ENCODE data around the gene C1orf105.
"Not testable (repeated sequence)": the region's sequence is repeated elsewhere in the genome, so short reads cannot be mapped to it uniquely, and the experiment has no call there.

C1orf105 gene

DNA sequence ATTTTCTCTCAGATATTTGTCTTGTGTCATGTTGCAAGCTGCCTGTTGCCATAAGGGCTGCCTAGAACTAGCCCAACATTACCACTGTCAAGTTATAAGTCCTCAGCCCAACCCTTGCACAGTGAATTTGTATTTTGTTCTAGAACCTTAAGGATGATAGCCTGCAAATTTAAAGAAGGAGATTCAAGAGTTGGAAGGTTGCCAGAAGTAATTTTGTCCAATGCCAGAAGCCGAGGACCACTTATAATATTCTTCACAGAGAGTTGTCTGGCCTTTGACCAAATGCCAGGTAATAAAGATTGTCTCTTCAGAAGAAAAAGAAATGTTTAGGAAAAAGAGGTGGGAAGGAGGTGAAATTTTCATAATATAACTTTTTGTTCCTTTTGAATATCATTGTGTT is 71.9 kb downstream of the C1orf105 start:
- in situ Hi-C loops (cut with HindIII; ENCODE audit: low pct_ligation_motif_present, low sequenced_read_pairs), result no loop called here

DNA sequence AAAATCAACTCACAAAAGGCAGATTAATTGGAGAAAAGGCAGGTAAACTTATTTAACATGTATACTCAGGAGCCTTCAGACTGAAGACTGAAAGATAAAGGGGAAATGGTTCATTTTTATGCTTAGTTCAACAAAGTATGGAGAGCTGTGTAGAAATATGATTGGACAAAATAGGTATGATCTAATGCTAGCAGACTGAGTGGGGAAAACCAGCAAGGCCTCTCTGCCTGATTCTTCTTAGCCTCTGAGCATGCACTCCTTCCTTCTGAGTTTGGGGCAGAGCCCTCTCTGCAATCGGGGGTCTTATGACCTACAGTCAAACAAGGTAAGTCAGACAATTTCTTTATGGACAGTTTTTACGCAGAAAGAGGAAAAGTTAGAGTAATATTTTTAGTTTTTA is 73.7 kb downstream of the C1orf105 start:
- in situ Hi-C loops (cut with HindIII; ENCODE audit: low pct_ligation_motif_present, low sequenced_read_pairs), result no loop called here

More for the DNA sequence above, 71.9 kb downstream of the C1orf105 start:
- no peaks in the 10 kb centered on the region for H3K36me3 ChIP-seq (replicated peaks)
- H3K27me3 ChIP-seq (replicated peaks), result peaks cover 7% of the 10 kb centered on the region
- TF ChIP-seq CTCF (IDR thresholded peaks at IDR 0.05; ENCODE audit: low read depth, low read length, missing control alignments), result no peak
- H3K27ac ChIP-seq, result no peak overlapping the region
- no peak overlapping the region for H3K4me3 ChIP-seq (ENCODE audit: low read depth, low read length)
- no peak for DNase-seq

DNA sequence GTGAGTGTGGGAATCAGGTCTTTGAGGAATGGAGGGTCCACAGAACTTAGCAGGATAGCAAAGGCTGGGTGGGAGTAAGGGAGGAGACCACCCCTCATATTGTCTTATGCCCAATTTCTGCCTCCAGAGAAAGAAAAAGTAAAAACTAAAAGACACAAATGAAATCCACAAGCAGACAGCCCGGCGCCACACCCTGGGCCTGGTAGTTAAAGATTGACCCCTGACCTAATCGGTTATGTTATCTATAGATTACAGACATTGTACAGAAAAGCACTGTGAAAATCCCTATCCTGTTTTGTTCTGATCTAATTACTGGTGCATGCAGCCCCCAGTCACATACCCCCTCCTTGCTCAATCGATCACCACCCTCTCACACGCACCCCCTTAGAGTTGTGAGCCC is 75.6 kb downstream of the C1orf105 start:
- H3K4me3 ChIP-seq (ENCODE audit: low read depth, low read length); H3K27me3 ChIP-seq (replicated peaks); DNase-seq; H3K36me3 ChIP-seq (replicated peaks); H3K27ac ChIP-seq; in situ Hi-C loops (cut with HindIII; ENCODE audit: low pct_ligation_motif_present, low sequenced_read_pairs): not testable (repeated sequence)

More for the DNA sequence above, 73.7 kb downstream of the C1orf105 start:
- no peak overlapping the region for H3K27ac ChIP-seq
- no peak overlapping the region for H3K4me3 ChIP-seq (ENCODE audit: low read depth, low read length)
- peaks cover 3% of the 10 kb centered on the region for H3K27me3 ChIP-seq (replicated peaks)
- no peak for DNase-seq
- no peak for TF ChIP-seq CTCF (IDR thresholded peaks at IDR 0.05; ENCODE audit: low read depth, low read length, missing control alignments)
- H3K36me3 ChIP-seq (replicated peaks), result no peaks in the 10 kb centered on the region

- in situ Hi-C loops (cut with HindIII; ENCODE audit: low pct_ligation_motif_present, low sequenced_read_pairs), result no loop called here
- H3K27ac ChIP-seq, result no peak overlapping the region
Measured at GRCh38 chr1:172496678-172497077, 76.2 kb downstream of the C1orf105 start.

DNA sequence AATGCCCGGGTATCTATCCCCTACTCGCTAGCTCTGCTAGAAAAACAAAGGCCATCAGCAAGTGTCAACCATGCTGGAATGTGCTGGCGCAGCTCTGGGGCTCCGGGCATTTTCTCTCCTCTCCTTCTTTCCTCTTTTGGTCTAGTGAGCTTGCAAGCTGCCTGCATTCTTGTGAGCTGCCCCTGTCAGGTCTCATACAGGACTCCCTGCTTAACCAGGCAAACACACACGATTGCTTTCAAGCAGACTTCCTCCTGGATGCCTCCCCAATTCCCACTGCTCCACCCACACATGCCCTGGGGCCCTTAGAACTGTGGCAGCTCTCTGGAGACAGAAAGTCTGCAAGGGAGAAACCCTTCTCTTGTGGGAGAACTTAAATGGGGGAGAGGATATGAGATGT is 76.7 kb downstream of the C1orf105 start:
- H3K27me3 ChIP-seq (replicated peaks), result no peaks in the 10 kb centered on the region
- no peaks in the 10 kb centered on the region for H3K36me3 ChIP-seq (replicated peaks)
- TF ChIP-seq CTCF (IDR thresholded peaks at IDR 0.05; ENCODE audit: low read depth, low read length, missing control alignments), result no peak
- H3K27ac ChIP-seq, result no peak overlapping the region
- no peak for DNase-seq
- in situ Hi-C loops (cut with HindIII; ENCODE audit: low pct_ligation_motif_present, low sequenced_read_pairs), result no loop called here
- no peak overlapping the region for H3K4me3 ChIP-seq (ENCODE audit: low read depth, low read length)

More at GRCh38 chr1:172496678-172497077, 76.2 kb downstream of the C1orf105 start:
- DNase-seq, result no peak
- H3K36me3 ChIP-seq (replicated peaks), result no peaks in the 10 kb centered on the region
- no peak for TF ChIP-seq CTCF (IDR thresholded peaks at IDR 0.05; ENCODE audit: low read depth, low read length, missing control alignments)
- no peaks in the 10 kb centered on the region for H3K27me3 ChIP-seq (replicated peaks)
- H3K4me3 ChIP-seq (ENCODE audit: low read depth, low read length), result no peak overlapping the region

GRCh38 chr1:172498857-172499256 is 78.4 kb downstream of the C1orf105 start:
- Histone ChIP-seq H3K4me3 (ENCODE audit: low read depth, low read length) (no peak overlapping the region), H3K36me3 (replicated peaks) (no peaks in the 10 kb centered on the region), H3K27ac (no peak overlapping the region), H3K27me3 (replicated peaks) (peaks cover 2% of the 10 kb centered on the region)
- DNase-seq, result no peak
- in situ Hi-C loops (cut with HindIII; ENCODE audit: low pct_ligation_motif_present, low sequenced_read_pairs), result no loop called here
- no peak for TF ChIP-seq CTCF (IDR thresholded peaks at IDR 0.05; ENCODE audit: low read depth, low read length, missing control alignments)

All from brain microvascular endothelial cell (primary cell).